DMS53 (cell line): ENCODE results near the gene AAMP.

ENCODE experiments used
- DNase-seq: peaks from one replicate; lab custom pipeline; 2025; lab: John Stamatoyannopoulos, UW

AAMP gene

DNA sequence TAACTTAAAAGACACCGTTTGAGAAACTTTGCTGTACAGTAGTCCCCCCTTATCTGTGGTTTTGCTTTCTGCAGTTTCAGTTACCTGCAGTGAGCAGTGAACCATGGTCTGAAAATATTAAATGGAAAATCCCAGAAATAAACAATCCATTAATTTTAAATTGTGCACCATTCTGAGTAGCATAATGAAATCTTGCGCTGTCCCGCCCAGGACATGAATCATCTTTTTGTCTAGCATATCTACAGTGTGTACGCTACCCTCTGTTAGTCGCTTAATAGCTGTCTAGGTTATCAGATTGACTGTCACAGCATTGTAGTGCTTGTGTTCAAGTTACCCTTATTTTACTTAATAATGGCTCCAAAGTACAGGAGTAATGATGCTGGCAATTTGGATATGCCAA, 46.9 kb downstream of the AAMP start:
- DNase-seq, result no peak

DNA sequence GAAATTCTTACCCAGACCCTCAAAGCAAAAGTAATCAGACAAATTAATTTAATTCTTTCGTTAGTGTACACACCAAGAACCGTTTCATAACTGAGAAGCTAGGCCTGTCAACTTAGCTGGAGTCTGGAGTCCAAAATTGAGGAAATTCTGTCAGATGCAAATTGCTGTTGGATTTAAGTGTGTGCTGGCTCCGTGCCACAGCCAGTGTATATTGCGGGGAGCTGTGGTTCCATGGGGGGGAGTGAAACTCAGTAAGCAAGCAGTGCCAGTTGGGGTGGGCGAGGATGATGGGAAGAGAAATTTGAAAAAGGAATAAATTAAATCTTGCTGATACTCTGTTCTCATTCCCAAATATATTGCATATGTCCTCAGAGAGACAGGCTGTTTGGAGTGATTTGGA, 48.9 kb downstream of the AAMP start:
- DNase-seq, result no peak

DNA sequence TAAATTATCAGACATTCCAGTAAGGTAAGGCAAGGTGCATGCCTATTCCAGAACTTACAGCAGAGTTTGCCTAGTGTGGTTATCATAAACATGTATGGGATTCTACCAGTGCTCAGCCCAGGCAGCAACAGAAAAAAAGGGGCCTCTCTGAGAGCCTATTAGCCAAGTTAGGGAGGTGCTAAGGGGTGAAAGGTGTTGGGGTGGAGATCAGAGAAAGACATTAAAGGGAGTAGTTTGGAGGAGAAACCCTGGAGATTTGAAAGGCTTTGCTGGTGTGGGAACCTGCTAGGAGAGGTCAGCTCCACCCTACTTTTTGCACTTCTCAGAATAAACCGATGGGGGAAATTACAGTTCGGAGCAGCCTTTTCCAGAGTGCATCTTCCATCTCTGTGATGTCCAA, 50.0 kb downstream of the AAMP start:
- no peak for DNase-seq

DNA sequence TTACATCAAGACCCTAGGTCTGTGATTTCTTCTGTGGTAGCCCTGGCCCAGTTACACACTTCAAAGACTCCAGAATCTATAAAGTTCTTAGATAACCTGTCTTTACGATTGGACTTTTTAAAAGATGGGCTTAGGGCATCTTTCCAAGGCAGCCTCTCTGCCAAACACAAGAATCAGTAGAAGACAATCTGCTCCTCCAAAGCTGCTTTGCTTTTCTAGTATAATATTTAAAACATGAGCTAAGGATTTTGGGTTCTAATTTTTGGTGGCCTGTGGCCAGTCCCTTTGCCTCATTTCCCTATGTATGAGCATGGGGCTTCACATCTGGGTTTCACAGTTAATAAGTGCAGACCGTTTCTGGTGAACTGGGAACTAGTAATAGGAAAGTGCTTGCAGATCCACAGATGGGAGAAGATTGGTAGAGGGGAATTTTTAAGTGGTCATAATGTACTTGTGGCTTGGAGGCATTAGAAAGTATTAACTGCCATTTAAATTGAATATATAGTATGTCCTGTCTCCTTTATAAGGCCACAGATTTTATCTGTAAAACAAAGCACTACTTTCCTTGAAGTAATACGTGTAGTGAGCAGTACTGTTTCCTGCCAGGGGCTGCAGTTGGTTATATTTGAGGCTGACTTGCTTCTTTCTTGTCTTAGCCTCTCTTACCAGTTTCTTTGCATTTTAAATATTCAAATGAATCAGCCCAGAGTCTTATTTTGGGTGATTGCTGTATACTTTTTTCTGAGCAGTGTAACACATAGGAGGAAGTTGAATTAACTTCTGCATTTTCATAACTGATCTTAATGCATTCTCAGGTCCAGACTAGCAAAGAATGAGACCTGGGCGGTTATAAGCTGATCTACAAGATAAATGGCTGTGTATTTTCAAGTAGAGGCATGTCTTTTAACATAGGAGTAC, 51.4 kb downstream of the AAMP start:
- no peak for DNase-seq

DNA sequence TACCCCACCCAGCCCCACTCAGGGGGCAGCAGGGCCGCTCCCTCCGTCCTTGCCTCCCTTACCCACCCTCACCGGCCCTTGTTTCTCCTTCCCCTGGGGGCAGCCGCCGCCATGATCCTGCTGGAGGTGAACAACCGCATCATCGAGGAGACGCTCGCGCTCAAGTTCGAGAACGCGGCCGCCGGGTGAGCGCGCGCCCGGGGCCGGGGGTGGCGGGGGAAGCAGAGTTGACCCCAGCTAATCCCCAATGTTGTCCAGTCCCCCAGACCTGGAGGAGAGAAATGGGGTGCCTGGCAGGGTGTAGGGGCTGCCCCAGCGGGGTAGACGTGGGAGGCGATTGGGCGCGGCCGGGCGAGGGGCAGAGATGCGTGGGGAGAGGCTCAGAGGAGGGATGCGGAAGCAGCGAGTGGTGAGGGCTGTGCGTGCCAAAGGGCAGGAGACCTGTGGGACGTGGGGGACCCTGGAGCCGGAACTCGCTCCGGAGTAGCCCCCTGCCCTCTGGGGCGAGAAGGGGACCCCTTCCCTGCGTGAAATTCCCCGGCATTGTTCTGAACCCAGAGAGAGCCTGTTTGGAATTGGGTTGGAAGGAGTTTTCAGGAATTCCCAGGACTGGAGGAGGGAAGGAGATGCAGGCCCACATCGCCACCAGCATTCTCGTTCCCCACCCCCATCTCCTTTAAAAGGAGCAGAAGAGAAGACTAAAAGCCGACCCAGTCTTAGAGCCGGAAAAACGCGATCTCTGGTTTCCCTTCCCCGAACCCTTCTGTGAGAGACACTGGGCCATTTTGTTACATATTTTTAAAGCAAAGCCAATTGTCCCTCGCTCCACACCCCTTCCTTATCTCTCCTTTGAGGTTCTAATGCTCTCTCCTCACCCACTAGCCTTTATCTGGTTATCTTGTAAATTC, 52.3 kb downstream of the AAMP start:
- DNase-seq, result peak; percentile 52

DNA sequence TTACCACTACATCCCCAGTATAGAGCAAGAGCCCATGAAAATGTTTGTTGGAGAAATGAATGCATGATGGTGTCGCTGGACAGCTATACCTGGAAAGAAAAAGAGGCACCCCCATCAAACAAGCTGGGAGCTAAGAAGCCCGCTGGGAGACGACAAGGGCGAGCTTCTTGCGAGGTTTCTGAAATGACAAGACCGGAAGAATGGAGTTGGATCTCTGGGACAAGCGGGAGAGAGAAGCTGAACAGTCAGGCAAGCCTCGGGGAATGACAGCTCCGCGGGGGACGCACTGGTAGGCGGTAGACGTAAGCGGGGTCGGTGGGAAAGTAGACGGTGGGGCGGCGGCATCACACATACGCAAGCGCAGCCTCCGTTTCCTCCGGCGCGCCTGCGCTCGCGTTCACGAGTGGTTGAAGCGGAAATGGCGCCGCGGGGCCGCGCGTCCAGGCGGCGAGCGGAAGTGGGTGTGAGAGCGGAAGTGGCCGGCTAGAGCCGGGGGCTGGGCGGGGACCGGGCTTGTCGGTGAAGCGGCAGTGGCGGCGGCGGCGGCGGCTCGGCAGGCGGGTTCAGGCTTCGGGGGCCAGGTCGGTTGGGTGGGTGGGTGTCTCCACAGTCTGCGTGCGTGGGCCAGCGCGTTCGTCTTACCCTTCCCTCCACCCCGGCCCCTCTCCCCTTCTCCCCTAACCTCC, 53.1 kb downstream of the AAMP start, which contains the start of gene ARPC2:
Gene ARPC2, plus strand, starts transcription at position 516 of the 686 bp plus-strand sequence. CDS start 282 bp downstream, outside the sequence.
- peak; percentile 95 for DNase-seq

DNA sequence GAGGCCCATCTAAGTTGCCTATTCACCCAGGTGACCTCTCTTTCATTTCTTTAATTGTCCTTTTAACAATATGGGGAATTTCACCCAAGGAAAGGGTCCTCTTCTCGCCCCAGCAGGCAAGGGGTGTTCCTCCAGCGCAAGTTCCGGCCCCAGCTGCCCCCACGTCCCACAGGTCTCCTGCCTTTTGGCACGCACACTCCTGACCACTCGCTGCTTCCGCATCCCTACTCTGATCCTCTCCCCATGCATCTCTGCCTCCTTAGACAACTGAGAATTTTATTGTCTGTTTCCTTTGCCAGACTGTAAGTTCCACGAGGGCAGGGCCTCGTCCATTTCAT, 53.6 kb downstream of the AAMP start:
- peak; percentile 15 for DNase-seq
